Measurements from ENCODE around the gene MRPL12. TPM values are rescaled to one million over a fixed set of nuclear protein-coding genes. Genes with fewer than 3 reads are reported as not detected.

MRPL12 gene
- total RNA-seq, 1 experiment from 2014 or later: 143 TPM

- intact Hi-C loops (cut with micrococcal nuclease): loop anchor here (1.0 kb wide), 1 partner anchor 7 kb away; the partner anchor contains the start of gene MRPL12
Measured at GRCh38 chr17:81710514-81711308, 7.5 kb downstream of the MRPL12 start.

DNA sequence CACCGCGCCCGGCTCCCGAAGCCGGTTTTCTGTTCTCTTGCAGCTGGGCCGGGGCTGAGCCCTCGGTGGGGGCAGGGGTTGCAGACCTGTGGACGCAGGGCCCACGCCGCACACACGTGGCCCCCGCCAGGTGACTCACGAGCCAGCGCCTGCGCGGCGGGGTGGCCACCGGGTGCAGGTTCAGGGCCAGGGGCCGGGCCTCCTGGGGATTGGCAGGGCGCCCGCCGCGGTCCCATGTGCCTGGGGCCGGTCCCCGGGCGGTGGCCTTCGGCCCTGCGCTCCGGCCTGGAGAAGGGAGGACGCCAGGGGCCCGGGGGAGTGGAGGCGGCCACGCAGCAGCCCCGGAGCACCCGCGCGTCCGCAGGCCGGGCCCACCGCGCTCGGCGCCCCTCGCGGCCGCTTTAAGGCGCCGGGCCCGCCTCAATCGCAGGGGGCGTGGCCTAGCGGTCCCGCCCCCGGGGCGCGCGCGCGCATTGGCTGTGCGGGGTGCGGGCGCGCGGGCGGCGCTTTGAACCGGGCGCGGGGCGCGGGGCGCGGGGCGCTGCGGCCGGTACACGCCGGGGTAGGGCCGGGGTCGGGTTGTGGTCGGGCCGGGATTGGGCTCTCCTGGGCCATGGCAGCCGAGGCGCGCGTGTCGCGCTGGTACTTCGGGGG lies 8.8 kb downstream of the MRPL12 start, which contains the start of gene SLC25A10:
SLC25A10 (plus strand) TSS at position 471 of the 654 bp plus-strand sequence; CDS start at position 614, 143 bp downstream.
- Mint-ChIP-seq H3K9me3 (ENCODE audit: unreplicated experiment) (no peaks in the 10 kb centered on the region), H3K4me1 (ENCODE audit: insufficient read depth, unreplicated experiment) (peaks cover 6% of the 10 kb centered on the region), H3K4me3 (ENCODE audit: unreplicated experiment) (peak within 1 kb of the TSS; percentile 84), H3K27ac (ENCODE audit: low read depth, unreplicated experiment) (peak within 1 kb of the TSS; percentile 33), H3K36me3 (ENCODE audit: insufficient read depth, unreplicated experiment) (peaks cover 47% of the 10 kb centered on the region), H3K27me3 (ENCODE audit: insufficient read depth, unreplicated experiment) (no peaks in the 10 kb centered on the region)
- TF ChIP-seq CTCF (IDR thresholded peaks at IDR 0.05; ENCODE audit: unreplicated experiment): no peak
- CTCF ChIA-PET: interaction anchor here (0.7 to 1.4 kb wide), 3 partner anchors 9 to 19 kb away, joined by 3 to 6 read pairs (median 3); no protein-coding TSS in a partner anchor
- POLR2A ChIA-PET: interaction anchor here (0.5 to 6.0 kb wide), 14 partner anchors 9 to 173 kb away, joined by 3 to 63 read pairs (median 4); partner anchors contain the start of genes ARL16, CCDC137, HGS and MCRIP1
- DNase-seq (ENCODE audit: unreplicated experiment): peak; percentile 85
- intact Hi-C loops (cut with micrococcal nuclease): loop anchor here (1.0 kb wide), 1 partner anchor 9 kb away; the partner anchor contains the start of gene MRPL12
- no TSS peak for BruUV-seq (replicated peaks)

More at GRCh38 chr17:81710514-81711308, 7.5 kb downstream of the MRPL12 start:
- no peak overlapping the region for H3K27ac Mint-ChIP-seq (ENCODE audit: low read depth, unreplicated experiment)
- H3K4me1 Mint-ChIP-seq (ENCODE audit: insufficient read depth, unreplicated experiment): peaks cover 6% of the 10 kb centered on the region
- peak overlapping the region; percentile 84 for H3K4me3 Mint-ChIP-seq (ENCODE audit: unreplicated experiment)
- TF ChIP-seq CTCF (IDR thresholded peaks at IDR 0.05; ENCODE audit: unreplicated experiment): no peak
- BruUV-seq (replicated peaks): no TSS peak
- DNase-seq (ENCODE audit: unreplicated experiment): no peak
- POLR2A ChIA-PET: interaction anchor here (0.8 to 6.0 kb wide), 9 partner anchors 8 to 123 kb away, joined by 3 to 63 read pairs (median 4); partner anchors contain the start of genes ARL16, CCDC137, HGS and MCRIP1
- no peaks in the 10 kb centered on the region for H3K27me3 Mint-ChIP-seq (ENCODE audit: insufficient read depth, unreplicated experiment)
- H3K36me3 Mint-ChIP-seq (ENCODE audit: insufficient read depth, unreplicated experiment): peaks cover 59% of the 10 kb centered on the region
- no peaks in the 10 kb centered on the region for H3K9me3 Mint-ChIP-seq (ENCODE audit: unreplicated experiment)
- CTCF ChIA-PET: interaction anchor here (0.6 to 1.1 kb wide), 3 partner anchors 9 to 26 kb away, joined by 3 read pairs; no protein-coding TSS in a partner anchor

GRCh38 chr17:81712468-81713003 lies 9.4 kb downstream of the MRPL12 start:
- intact Hi-C loops (cut with micrococcal nuclease): no loop called here
- Mint-ChIP-seq H3K4me3 (ENCODE audit: unreplicated experiment) (peak overlapping the region; percentile 84), H3K27me3 (ENCODE audit: insufficient read depth, unreplicated experiment) (no peaks in the 10 kb centered on the region), H3K27ac (ENCODE audit: low read depth, unreplicated experiment) (peak overlapping the region; percentile 33), H3K36me3 (ENCODE audit: insufficient read depth, unreplicated experiment) (peaks cover 42% of the 10 kb centered on the region), H3K9me3 (ENCODE audit: unreplicated experiment) (no peaks in the 10 kb centered on the region), H3K4me1 (ENCODE audit: insufficient read depth, unreplicated experiment) (peaks cover 6% of the 10 kb centered on the region)
- BruUV-seq (replicated peaks): no TSS peak
- peak; percentile 38 for DNase-seq (ENCODE audit: unreplicated experiment)
- CTCF ChIA-PET: interaction anchor here (0.6 to 1.4 kb wide), 4 partner anchors 10 to 141 kb away, joined by 3 to 6 read pairs (median 4); no protein-coding TSS in a partner anchor
- POLR2A ChIA-PET: interaction anchor here (0.5 to 6.0 kb wide), 10 partner anchors 10 to 157 kb away, joined by 3 to 63 read pairs (median 5); partner anchors contain the start of genes ARL16, HGS, MCRIP1 and MRPL12
- TF ChIP-seq CTCF (IDR thresholded peaks at IDR 0.05; ENCODE audit: unreplicated experiment): peak; percentile 24

All from MCF 10A (cell line).